HL-60 (cell line): Measurements from ENCODE around the gene NFYA.

ENCODE experiments used
- POLR2AphosphoS5 ChIP-seq: IDR thresholded peaks from 2 replicates; pipeline ENCODE4 v1.6.1; 2012; ENCODE audit warnings: low read depth
- SPI1 ChIP-seq: IDR thresholded peaks from 2 replicates; pipeline ENCODE4 v1.6.1; 2012; ENCODE audit warnings: low read depth, mild to moderate bottlenecking, borderline replicate concordance
- TF ChIP-seq, protein P1 (sequence below): IDR thresholded peaks from one replicate; pipeline ENCODE4 v1.5.1; 2011; ENCODE audit warnings: low read length, control low read depth, inconsistent platforms; ENCODE audit not compliant: insufficient read depth
- TF ChIP-seq, protein P2 (sequence below): IDR thresholded peaks from 2 replicates; pipeline ENCODE4 v1.6.1; 2012; ENCODE audit warnings: low read depth; ENCODE audit not compliant: insufficient replicate concordance

DNA sequence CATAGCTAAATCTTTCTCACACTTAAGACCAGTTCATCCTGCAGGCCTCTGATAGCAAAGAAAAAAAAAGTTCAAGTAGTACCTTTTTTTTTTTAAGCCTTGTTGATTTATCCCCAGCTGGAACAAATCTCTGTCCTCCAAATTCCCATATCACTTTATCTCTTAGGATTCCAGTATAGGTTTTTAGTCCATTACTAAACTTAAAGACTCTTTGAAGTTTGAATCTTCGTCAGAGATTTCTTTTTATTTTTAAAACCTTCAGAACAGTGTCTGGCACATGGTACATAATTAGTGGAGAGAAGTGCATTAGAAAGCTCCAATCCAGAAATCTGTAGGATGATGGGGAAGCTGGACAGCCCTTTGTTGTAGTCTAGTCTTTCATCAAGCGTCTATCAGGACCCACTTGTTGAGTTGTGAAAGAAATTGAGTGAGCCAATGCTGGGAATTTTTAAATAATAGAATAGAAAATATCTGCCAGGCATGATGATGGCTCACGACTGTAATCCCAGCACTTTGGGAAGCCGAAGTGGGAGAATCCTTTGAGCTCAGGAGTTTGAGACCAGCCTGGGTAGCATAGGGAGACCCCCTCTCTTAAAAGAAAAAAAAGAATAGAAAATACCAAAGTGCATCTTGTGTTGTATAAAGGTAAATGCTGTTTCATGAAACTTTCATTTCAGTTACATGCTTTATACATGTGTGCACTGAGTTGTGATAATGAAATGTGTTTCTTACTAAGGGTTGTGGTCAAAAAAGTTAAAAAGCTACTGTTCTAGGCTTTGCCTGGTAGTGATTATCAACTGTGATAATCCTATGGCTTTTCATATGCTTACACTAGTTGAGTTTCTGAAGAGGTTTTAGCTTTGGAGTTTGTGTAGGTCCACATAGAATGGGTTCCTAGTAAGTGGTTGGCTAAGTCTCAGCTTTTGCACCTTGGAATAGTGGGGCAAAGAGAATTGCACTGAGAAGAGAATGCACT is 3.2 kb downstream of the NFYA start:
- TF ChIP-seq, protein P1, sequence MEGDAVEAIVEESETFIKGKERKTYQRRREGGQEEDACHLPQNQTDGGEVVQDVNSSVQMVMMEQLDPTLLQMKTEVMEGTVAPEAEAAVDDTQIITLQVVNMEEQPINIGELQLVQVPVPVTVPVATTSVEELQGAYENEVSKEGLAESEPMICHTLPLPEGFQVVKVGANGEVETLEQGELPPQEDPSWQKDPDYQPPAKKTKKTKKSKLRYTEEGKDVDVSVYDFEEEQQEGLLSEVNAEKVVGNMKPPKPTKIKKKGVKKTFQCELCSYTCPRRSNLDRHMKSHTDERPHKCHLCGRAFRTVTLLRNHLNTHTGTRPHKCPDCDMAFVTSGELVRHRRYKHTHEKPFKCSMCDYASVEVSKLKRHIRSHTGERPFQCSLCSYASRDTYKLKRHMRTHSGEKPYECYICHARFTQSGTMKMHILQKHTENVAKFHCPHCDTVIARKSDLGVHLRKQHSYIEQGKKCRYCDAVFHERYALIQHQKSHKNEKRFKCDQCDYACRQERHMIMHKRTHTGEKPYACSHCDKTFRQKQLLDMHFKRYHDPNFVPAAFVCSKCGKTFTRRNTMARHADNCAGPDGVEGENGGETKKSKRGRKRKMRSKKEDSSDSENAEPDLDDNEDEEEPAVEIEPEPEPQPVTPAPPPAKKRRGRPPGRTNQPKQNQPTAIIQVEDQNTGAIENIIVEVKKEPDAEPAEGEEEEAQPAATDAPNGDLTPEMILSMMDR: no peak
- TF ChIP-seq, protein P2, sequence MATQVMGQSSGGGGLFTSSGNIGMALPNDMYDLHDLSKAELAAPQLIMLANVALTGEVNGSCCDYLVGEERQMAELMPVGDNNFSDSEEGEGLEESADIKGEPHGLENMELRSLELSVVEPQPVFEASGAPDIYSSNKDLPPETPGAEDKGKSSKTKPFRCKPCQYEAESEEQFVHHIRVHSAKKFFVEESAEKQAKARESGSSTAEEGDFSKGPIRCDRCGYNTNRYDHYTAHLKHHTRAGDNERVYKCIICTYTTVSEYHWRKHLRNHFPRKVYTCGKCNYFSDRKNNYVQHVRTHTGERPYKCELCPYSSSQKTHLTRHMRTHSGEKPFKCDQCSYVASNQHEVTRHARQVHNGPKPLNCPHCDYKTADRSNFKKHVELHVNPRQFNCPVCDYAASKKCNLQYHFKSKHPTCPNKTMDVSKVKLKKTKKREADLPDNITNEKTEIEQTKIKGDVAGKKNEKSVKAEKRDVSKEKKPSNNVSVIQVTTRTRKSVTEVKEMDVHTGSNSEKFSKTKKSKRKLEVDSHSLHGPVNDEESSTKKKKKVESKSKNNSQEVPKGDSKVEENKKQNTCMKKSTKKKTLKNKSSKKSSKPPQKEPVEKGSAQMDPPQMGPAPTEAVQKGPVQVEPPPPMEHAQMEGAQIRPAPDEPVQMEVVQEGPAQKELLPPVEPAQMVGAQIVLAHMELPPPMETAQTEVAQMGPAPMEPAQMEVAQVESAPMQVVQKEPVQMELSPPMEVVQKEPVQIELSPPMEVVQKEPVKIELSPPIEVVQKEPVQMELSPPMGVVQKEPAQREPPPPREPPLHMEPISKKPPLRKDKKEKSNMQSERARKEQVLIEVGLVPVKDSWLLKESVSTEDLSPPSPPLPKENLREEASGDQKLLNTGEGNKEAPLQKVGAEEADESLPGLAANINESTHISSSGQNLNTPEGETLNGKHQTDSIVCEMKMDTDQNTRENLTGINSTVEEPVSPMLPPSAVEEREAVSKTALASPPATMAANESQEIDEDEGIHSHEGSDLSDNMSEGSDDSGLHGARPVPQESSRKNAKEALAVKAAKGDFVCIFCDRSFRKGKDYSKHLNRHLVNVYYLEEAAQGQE: no peak
- TF ChIP-seq POLR2AphosphoS5 (no peak), SPI1 (no peak)
